ENCODE data around the gene OPCML.

OPCML gene

DNA sequence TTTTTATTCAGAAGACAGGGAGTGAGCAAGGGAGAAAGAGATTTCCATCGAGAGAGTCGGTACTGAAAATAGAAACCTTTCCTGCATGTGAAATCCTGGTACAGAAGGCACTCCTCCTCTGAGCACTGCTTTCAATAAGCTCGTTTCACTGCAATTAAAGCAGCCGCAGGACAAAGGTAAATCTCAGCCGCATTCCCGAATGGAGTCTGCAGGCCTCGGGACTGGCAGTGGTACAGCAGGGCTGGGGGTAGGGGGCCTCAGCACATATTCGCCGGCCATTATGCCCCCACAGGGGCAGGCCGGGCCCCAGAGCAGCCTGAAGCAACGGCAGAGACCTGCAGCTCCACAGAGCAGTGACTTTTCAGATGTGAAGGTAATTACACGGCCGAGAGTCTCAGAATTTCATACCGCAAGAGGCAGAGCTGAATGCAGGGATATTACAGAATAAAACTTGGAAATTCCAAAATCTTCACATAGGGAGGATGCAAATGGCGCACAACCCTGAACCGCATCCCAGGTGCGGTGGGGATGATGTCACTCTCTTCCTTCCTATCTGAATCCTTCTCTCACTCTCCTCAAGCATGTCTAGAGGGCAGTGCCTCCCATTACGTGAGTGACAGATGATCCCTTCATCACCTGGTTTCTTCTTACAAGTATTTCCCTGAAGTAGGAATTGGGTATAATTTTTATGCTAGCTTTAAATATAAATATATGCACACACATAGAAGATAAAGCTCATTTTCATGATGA lies 622.1 kb downstream of the OPCML start:
- no peak overlapping the region for H3K27ac ChIP-seq
- TF ChIP-seq, protein P1, sequence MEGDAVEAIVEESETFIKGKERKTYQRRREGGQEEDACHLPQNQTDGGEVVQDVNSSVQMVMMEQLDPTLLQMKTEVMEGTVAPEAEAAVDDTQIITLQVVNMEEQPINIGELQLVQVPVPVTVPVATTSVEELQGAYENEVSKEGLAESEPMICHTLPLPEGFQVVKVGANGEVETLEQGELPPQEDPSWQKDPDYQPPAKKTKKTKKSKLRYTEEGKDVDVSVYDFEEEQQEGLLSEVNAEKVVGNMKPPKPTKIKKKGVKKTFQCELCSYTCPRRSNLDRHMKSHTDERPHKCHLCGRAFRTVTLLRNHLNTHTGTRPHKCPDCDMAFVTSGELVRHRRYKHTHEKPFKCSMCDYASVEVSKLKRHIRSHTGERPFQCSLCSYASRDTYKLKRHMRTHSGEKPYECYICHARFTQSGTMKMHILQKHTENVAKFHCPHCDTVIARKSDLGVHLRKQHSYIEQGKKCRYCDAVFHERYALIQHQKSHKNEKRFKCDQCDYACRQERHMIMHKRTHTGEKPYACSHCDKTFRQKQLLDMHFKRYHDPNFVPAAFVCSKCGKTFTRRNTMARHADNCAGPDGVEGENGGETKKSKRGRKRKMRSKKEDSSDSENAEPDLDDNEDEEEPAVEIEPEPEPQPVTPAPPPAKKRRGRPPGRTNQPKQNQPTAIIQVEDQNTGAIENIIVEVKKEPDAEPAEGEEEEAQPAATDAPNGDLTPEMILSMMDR (IDR thresholded peaks at IDR 0.05) = no peak
- no peak for TF ChIP-seq ZFX (IDR thresholded peaks at IDR 0.05; ENCODE audit: borderline replicate concordance)

DNA sequence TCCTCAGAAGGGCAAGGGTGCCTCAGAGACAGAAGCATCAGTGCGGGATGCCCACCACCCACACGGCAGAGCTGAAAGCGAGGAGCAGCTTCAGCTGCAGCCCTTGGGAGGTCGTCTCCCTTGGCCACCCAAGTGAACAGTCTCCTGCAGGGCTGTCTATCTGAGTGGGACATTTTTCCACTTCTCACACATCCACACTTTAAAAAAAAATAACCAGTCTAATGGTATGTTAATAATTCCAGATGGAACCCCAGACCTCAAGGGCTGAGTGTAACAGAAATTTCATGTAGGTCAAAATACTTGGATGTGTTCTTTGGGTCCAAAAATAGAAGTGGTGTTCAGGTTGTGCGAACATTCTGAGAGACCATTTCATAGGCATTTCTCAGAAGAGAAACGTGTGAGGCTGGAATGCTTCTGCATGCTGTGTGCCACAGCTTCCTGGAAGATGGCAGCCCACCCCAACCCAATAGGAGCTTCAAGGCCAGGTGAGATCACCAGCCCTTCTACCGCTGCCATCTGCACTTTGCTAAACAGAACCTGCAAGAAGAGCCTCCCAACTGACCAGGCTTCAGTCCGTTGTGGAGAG lies 623.2 kb downstream of the OPCML start:
- TF ChIP-seq, protein P1 (IDR thresholded peaks at IDR 0.05) = no peak
- TF ChIP-seq ZFX (IDR thresholded peaks at IDR 0.05; ENCODE audit: borderline replicate concordance) = no peak
- H3K27ac ChIP-seq = no peak overlapping the region

DNA sequence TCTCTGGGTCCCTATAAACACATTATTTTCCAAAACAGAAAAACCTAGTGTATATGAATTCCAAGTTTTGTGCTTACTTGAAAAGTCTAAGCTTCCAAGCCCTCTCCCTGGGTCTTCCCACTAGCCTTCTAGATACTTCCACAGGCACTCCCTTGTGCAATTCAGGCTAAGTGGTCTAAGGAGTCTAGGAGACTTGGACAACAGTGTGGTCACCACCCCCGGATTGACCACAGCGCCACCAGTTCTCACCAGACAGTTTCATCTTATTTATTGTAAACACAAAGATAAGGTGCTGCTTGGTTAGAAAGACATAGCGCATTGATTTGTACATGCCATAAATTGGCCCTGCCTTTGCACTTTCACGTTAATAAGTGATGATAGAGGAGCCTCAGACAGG lies 623.9 kb downstream of the OPCML start:
- TF ChIP-seq ZFX (IDR thresholded peaks at IDR 0.05; ENCODE audit: borderline replicate concordance) = no peak
- TF ChIP-seq, protein P1 (IDR thresholded peaks at IDR 0.05) = no peak
- no peak overlapping the region for H3K27ac ChIP-seq

DNA sequence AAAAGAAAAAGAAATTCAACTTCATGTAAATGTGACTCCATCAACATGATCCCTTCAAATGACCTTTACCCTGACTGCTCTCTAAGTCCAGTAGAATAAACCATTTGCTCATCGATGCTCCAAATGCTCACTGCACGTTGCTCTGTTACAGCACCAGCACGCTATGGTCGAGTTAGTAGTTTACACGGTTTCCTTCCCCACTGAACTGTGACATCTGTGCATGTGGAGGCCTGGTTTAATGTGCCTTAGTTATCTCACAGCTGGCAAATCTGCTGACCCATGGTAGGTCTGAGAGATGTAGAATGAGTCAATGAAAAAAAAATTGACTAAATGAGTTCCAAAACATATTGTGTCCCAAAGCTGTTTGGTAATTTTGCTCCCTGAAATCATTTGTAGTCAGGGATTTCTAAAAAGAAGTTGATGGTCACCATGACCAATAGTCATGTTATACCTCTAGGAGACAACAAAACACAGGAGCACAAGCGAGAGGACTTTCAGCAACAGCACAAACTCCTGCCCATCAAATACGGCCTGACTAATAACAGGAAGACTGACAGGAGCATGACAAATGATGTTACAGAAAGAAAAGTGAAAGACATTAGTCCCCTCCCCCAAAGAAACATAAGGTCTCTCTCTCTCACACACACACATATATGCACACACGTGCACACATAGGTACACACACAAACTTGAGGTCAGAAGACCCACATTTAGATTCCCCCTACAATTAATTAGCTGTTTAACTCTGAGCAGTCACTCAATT lies 624.5 kb downstream of the OPCML start:
- no peak overlapping the region for H3K27ac ChIP-seq
- TF ChIP-seq ZFX (IDR thresholded peaks at IDR 0.05; ENCODE audit: borderline replicate concordance) = no peak
- TF ChIP-seq, protein P1 (IDR thresholded peaks at IDR 0.05) = no peak

DNA sequence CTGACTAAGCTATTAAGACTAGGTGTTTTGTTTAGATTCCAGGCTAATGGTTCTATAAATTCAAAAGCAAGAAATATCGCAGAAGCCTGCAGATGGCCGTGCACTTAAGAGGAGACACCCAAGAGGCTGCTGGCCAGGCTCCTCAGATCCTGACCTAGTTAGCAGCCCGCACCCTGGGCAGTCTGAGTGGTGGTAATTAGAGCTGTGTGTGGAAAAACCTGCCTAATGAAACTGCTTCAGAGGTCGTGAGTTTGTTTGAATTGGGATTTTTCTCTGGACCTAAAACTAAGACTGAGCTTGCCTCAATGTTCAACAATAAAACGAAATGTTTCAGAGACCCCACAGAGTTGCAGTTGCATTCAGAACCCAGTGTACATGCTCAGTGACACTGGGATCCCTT lies 627.7 kb downstream of the OPCML start:
- H3K27ac ChIP-seq = no peak overlapping the region
- TF ChIP-seq ZFX (IDR thresholded peaks at IDR 0.05; ENCODE audit: borderline replicate concordance) = no peak
- TF ChIP-seq, protein P1 (IDR thresholded peaks at IDR 0.05) = no peak

DNA sequence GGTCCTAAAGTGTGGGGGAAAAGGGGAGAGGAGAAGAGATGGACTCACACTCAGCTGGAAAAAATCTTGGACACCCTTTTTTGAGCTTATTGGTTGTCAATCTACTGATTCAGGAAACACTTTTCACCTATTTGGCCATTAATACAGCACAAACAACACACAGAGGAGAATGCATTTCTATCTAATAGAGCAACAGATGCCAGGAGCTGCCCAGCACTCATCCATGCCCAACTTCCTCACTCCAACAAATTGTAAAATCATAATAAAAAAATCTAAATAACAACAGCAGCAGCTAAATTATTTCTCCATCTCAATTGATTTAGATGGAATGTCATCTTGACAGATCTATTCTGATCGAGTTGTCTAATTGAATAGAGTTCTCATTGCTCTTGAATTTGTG lies 628.2 kb downstream of the OPCML start:
- H3K27ac ChIP-seq = no peak overlapping the region
- TF ChIP-seq, protein P1 (IDR thresholded peaks at IDR 0.05) = no peak
- TF ChIP-seq ZFX (IDR thresholded peaks at IDR 0.05; ENCODE audit: borderline replicate concordance) = no peak
